ENCODE measurements around the gene SOX11. TPM values are rescaled to one million over a fixed set of nuclear protein-coding genes. Genes with fewer than 3 reads are reported as not detected.

SOX11 gene
- total RNA-seq, 4 donors from 2014 or later = not detected

- H3K4me3 ChIP-seq (replicated peaks in 1 of 3) = no peak overlapping the region
- WGBS, 2 donors = 84 to 87% methylated on average over 36 to 41 of the region's 56 CpGs
- no peaks in the 10 kb centered on the region for H3K36me3 ChIP-seq
- H3K27ac ChIP-seq = no peak overlapping the region
- no peaks in the 10 kb centered on the region for H3K4me1 ChIP-seq
- DNase-seq = no peak
- no peaks in the 10 kb centered on the region for H3K9me3 ChIP-seq
- no peaks in the 10 kb centered on the region for H3K27me3 ChIP-seq
- TF ChIP-seq POLR2A (IDR thresholded peaks at IDR 0.05) = no peak
- TF ChIP-seq, protein P1, sequence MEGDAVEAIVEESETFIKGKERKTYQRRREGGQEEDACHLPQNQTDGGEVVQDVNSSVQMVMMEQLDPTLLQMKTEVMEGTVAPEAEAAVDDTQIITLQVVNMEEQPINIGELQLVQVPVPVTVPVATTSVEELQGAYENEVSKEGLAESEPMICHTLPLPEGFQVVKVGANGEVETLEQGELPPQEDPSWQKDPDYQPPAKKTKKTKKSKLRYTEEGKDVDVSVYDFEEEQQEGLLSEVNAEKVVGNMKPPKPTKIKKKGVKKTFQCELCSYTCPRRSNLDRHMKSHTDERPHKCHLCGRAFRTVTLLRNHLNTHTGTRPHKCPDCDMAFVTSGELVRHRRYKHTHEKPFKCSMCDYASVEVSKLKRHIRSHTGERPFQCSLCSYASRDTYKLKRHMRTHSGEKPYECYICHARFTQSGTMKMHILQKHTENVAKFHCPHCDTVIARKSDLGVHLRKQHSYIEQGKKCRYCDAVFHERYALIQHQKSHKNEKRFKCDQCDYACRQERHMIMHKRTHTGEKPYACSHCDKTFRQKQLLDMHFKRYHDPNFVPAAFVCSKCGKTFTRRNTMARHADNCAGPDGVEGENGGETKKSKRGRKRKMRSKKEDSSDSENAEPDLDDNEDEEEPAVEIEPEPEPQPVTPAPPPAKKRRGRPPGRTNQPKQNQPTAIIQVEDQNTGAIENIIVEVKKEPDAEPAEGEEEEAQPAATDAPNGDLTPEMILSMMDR (IDR thresholded peaks at IDR 0.05) = no peak
- intact Hi-C loops (cut with DNase I) = no loop called here
Observed at GRCh38 chr2:5706717-5707455, 14.7 kb downstream of the SOX11 start.

DNA sequence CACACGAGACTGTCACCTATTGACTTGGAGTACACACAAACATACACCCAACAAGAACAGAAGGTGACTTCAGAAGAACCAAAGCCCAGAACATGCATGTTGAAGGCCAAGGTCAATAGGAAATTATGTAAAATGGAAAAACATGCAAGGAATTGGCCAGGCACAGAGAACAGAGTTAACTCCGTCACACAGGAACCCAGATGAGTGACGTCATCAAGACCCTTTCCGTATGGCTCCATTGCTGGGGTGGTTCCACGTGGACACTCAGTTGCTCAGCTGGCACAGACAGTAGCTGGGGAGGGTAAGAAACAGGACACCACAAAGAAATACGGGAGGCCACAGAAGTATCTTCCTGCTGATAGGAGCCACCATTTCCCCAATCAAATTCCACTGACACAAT is 18.4 kb downstream of the SOX11 start:
- no peaks in the 10 kb centered on the region for H3K4me1 ChIP-seq
- intact Hi-C loops (cut with DNase I) = no loop called here
- H3K9me3 ChIP-seq = no peaks in the 10 kb centered on the region
- no peak overlapping the region for H3K27ac ChIP-seq
- no peak overlapping the region for H3K4me3 ChIP-seq (replicated peaks in 1 of 3)
- H3K27me3 ChIP-seq = no peaks in the 10 kb centered on the region
- TF ChIP-seq, protein P1 (IDR thresholded peaks at IDR 0.05) = no peak
- no peaks in the 10 kb centered on the region for H3K36me3 ChIP-seq
- WGBS, 2 donors = 78 to 82% methylated on average over 6 of the region's 6 CpGs
- DNase-seq = no peak

GRCh38 chr2:5713101-5713500 is 20.9 kb downstream of the SOX11 start:
- Histone ChIP-seq H3K9me3 (no peaks in the 10 kb centered on the region), H3K4me1 (no peaks in the 10 kb centered on the region), H3K27me3 (no peaks in the 10 kb centered on the region), H3K27ac (no peak overlapping the region), H3K4me3 (replicated peaks in 1 of 3) (no peak overlapping the region), H3K36me3 (no peaks in the 10 kb centered on the region)
- DNase-seq = no peak
- WGBS, 2 donors = 55 to 73% methylated on average over 2 of the region's 2 CpGs
- no peak for TF ChIP-seq POLR2A (IDR thresholded peaks at IDR 0.05)
- TF ChIP-seq, protein P1 (IDR thresholded peaks at IDR 0.05) = no peak
- intact Hi-C loops (cut with DNase I) = no loop called here

DNA sequence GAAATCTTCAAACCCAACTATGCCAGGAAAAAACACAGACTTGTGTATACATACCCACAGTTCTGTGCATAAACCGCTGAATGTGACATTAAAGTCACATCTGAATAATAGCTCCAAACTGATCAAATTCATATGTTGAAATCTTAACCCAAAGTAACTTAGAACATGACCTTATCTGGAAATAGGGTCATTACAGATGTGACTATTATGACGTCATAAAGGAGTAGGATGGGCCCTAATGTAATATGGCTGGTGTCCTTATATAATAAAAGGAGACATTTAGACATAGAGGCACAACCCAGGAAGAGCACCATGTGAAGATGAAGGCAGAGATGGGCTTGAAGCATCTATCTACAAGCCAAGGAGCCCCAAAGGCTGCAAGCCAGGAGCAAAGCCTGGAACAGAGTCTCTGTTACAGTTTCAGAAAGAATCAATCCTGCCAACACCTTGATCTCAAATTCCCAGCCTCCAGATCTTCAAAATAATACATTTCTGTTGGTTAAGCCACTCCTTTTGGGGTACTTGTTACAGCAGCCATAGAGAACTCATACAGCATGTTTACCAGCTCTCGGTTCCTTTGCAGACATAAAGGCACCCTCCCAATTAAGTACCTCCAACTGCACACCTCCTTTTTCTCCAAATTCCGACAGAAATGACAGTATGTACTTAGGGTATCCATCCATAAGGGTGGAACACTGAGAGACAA is 27.6 kb downstream of the SOX11 start:
- Histone ChIP-seq H3K27ac (no peak overlapping the region), H3K27me3 (no peaks in the 10 kb centered on the region), H3K4me1 (no peaks in the 10 kb centered on the region), H3K36me3 (no peaks in the 10 kb centered on the region), H3K9me3 (no peaks in the 10 kb centered on the region), H3K4me3 (replicated peaks in 1 of 3) (no peak overlapping the region)
- TF ChIP-seq, protein P1 (IDR thresholded peaks at IDR 0.05) = no peak
- TF ChIP-seq POLR2A (IDR thresholded peaks at IDR 0.05) = no peak
- no peak for DNase-seq
- 86 to 93% methylated on average over 4 of the region's 4 CpGs for WGBS, 2 donors
- intact Hi-C loops (cut with DNase I) = no loop called here

GRCh38 chr2:5720426-5720825 is 28.2 kb downstream of the SOX11 start:
- TF ChIP-seq POLR2A (IDR thresholded peaks at IDR 0.05) = no peak
- TF ChIP-seq, protein P1 (IDR thresholded peaks at IDR 0.05) = no peak

More at GRCh38 chr2:5720426-5720825, 28.2 kb downstream of the SOX11 start:
- no peak overlapping the region for H3K27ac ChIP-seq
- DNase-seq = no peak
- peaks cover 0 to 2% of the 10 kb centered on the region in 2 donors for H3K4me1 ChIP-seq
- no peaks in the 10 kb centered on the region for H3K27me3 ChIP-seq
- H3K4me3 ChIP-seq (replicated peaks in 1 of 3) = no peak overlapping the region
- 64 to 80% methylated on average over 7 of the region's 7 CpGs for WGBS, 2 donors
- H3K36me3 ChIP-seq = no peaks in the 10 kb centered on the region
- no peaks in the 10 kb centered on the region for H3K9me3 ChIP-seq
- intact Hi-C loops (cut with DNase I) = no loop called here

Measured in thyroid gland (tissue), 4 donors.